Common myeloid progenitor, CD34-positive (primary cell): ENCODE measurements around the gene CHST1.

Experiments
- CTCF ChIA-PET: fragments of 350-600 bp; sonication (Branson Sonifier 250); formaldehyde crosslinking; loops from one replicate; lab custom pipeline; 2021; ENCODE audit warnings: antibody characterized with exemption; lab: Charles Lee
- POLR2A ChIA-PET: fragments of 350-600 bp; sonication (Branson Sonifier 250); formaldehyde crosslinking; loops from one replicate; lab custom pipeline; 2021; ENCODE audit warnings: antibody characterized with exemption; lab: Charles Lee
- DNase-seq, 3 donors: peaks; one replicate each; pipeline versions ENCODE4 v3.0.0 to v3.0.0-alpha.2; 2013
- H3K27ac ChIP-seq, 2 experiments: 1 replicate in 1 of 2; 2 replicates in 1 of 2; pipeline ENCODE4 v1.7.0; 2013; ENCODE audit warnings: inconsistent platforms in 2 of 2, low read length in 2 of 2, mild to moderate bottlenecking in 2 of 2, low read depth in 1 of 2, moderate library complexity in 1 of 2; ENCODE audit not compliant: severe bottlenecking in 2 of 2, insufficient read depth in 1 of 2, poor library complexity in 1 of 2
- H3K27me3 ChIP-seq, 5 experiments: replicated peaks in 2 of 5; 1 replicate in 3 of 5; 2 replicates in 2 of 5; pipeline versions ENCODE4 v1.6.1 to v1.7.0; 2013; ENCODE audit warnings: low read length in 4 of 5, mild to moderate bottlenecking in 2 of 5, moderate library complexity in 2 of 5, inconsistent platforms in 1 of 5; ENCODE audit not compliant: insufficient read depth in 5 of 5, control insufficient read depth in 4 of 5
- H3K36me3 ChIP-seq, 4 experiments: 1 replicate in 2 of 4; 2 replicates in 2 of 4; pipeline versions ENCODE4 v1.6.1 to v1.7.0; 2013; ENCODE audit warnings: low read length in 3 of 4, control low read depth in 1 of 4, mild to moderate bottlenecking in 1 of 4; ENCODE audit not compliant: control insufficient read depth in 4 of 4, insufficient read depth in 4 of 4
- H3K4me1 ChIP-seq, 4 experiments: 1 replicate in 3 of 4; 2 replicates in 1 of 4; pipeline versions ENCODE4 v1.6.1 to v1.7.1; 2013; ENCODE audit warnings: low read length in 3 of 4, mild to moderate bottlenecking in 3 of 4, control low read depth in 1 of 4, inconsistent platforms in 1 of 4, moderate library complexity in 1 of 4; ENCODE audit not compliant: control insufficient read depth in 4 of 4, insufficient read depth in 4 of 4; ENCODE audit errors: control extremely low read depth in 1 of 4
- H3K4me3 ChIP-seq, 7 experiments: 1 replicate in 4 of 7; 2 replicates in 3 of 7; pipeline versions ENCODE4 v1.5.1 to v1.7.0; 2013; ENCODE audit warnings: mild to moderate bottlenecking in 7 of 7, low read length in 6 of 7, moderate library complexity in 6 of 7, inconsistent platforms in 2 of 7, low read depth in 2 of 7, control low read depth in 1 of 7; ENCODE audit not compliant: insufficient read depth in 4 of 7, control insufficient read depth in 1 of 7; ENCODE audit errors: extremely low read depth in 1 of 7
- H3K9me3 ChIP-seq, 5 experiments: 1 replicate in 4 of 5; 2 replicates in 1 of 5; pipeline versions ENCODE4 v1.6.1 to v1.7.1; 2013; ENCODE audit warnings: low read length in 4 of 5, mild to moderate bottlenecking in 2 of 5, inconsistent platforms in 1 of 5, low read depth in 1 of 5, moderate library complexity in 1 of 5; ENCODE audit not compliant: control insufficient read depth in 4 of 5, insufficient read depth in 2 of 5; ENCODE audit errors: control extremely low read depth in 1 of 5
- WGBS: methylation state at CpG from one replicate; pipeline ENCODE4 v1.1.5; 2013; ENCODE audit not compliant: insufficient coverage; 5-methylcytosine and 5-hydroxymethylcytosine counted together

The CHST1 gene

GRCh38 chr11:45649544-45650165 is 15.8 kb downstream of the CHST1 start:
- Histone ChIP-seq H3K9me3 (peaks cover 0 to 8% (median 0%) of the 10 kb centered on the region in 5 experiments), H3K4me3 (no peak overlapping the region), H3K27ac (no peak overlapping the region), H3K27me3 (peaks cover 2 to 67% (median 23%) of the 10 kb centered on the region in 5 experiments), H3K4me1 (no peaks in the 10 kb centered on the region), H3K36me3 (no peaks in the 10 kb centered on the region)
- WGBS = 90% methylated on average over 47 of the region's 49 CpGs
- CTCF ChIA-PET = no interaction called here
- no peak for DNase-seq
- POLR2A ChIA-PET = no interaction called here

- H3K9me3 ChIP-seq = peaks cover 0 to 8% (median 0%) of the 10 kb centered on the region in 5 experiments
- DNase-seq = no peak
- no peak overlapping the region for H3K4me3 ChIP-seq
- WGBS = 89% methylated on average over 8 of the region's 9 CpGs
- ChIA-PET CTCF (interaction anchor here (1.0 kb wide), 1 partner anchor 9 kb away, joined by 4 read pairs; no protein-coding TSS in a partner anchor), POLR2A (no interaction called here)
- no peaks in the 10 kb centered on the region for H3K36me3 ChIP-seq
- H3K27ac ChIP-seq = no peak overlapping the region
- no peaks in the 10 kb centered on the region for H3K4me1 ChIP-seq
- peaks cover 2 to 67% (median 23%) of the 10 kb centered on the region in 5 experiments for H3K27me3 ChIP-seq
Observed at GRCh38 chr11:45648931-45649330, 16.5 kb downstream of the CHST1 start.

- H3K36me3 ChIP-seq = no peaks in the 10 kb centered on the region
- 33% methylated on average over 1 of the region's 1 CpG for WGBS
- H3K27ac ChIP-seq = no peak overlapping the region
- peaks cover 0 to 3% (median 0%) of the 10 kb centered on the region in 4 experiments for H3K4me1 ChIP-seq
- H3K9me3 ChIP-seq = peaks cover 0 to 8% (median 0%) of the 10 kb centered on the region in 5 experiments
- no peak for DNase-seq
- H3K27me3 ChIP-seq = peaks cover 2 to 75% (median 23%) of the 10 kb centered on the region in 5 experiments
- ChIA-PET POLR2A (no interaction called here), CTCF (interaction anchor here (1.3 kb wide), 1 partner anchor 124 kb away, joined by 4 read pairs; no protein-coding TSS in a partner anchor)
- H3K4me3 ChIP-seq = no peak overlapping the region
Observed at GRCh38 chr11:45647786-45648185, 17.6 kb downstream of the CHST1 start.

- POLR2A ChIA-PET = no interaction called here
- Histone ChIP-seq H3K36me3 (no peaks in the 10 kb centered on the region), H3K9me3 (peaks cover 0 to 8% (median 0%) of the 10 kb centered on the region in 5 experiments), H3K4me3 (no peak overlapping the region), H3K4me1 (peaks cover 0 to 3% (median 0%) of the 10 kb centered on the region in 4 experiments), H3K27me3 (peaks cover 4 to 74% (median 24%) of the 10 kb centered on the region in 5 experiments), H3K27ac (no peak overlapping the region)
- DNase-seq = no peak
- 94% methylated on average over 2 of the region's 3 CpGs for WGBS
- CTCF ChIA-PET = interaction anchor here (1.3 kb wide), 1 partner anchor 124 kb away, joined by 4 read pairs; no protein-coding TSS in a partner anchor
Observed at GRCh38 chr11:45647329-45647728, 18.1 kb downstream of the CHST1 start.

GRCh38 chr11:45646275-45646927 is 19.0 kb downstream of the CHST1 start:
- 89% methylated on average over 1 of the region's 1 CpG for WGBS
- POLR2A ChIA-PET = no interaction called here
- CTCF ChIA-PET = interaction anchor here (0.9 to 2.5 kb wide), 2 partner anchors 8 to 10 kb away, joined by 3 to 12 read pairs; no protein-coding TSS in a partner anchor

GRCh38 chr11:45644981-45645889 is 20.2 kb downstream of the CHST1 start:
- POLR2A ChIA-PET = no interaction called here
- CTCF ChIA-PET = interaction anchor here (1.0 to 2.5 kb wide), 2 partner anchors 9 to 11 kb away, joined by 3 to 12 read pairs; no protein-coding TSS in a partner anchor
- 94% methylated on average over 9 of the region's 10 CpGs for WGBS

More at GRCh38 chr11:45646275-45646927, 19.0 kb downstream of the CHST1 start:
- H3K27me3 ChIP-seq = peaks cover 5 to 66% (median 21%) of the 10 kb centered on the region in 5 experiments
- no peak overlapping the region for H3K27ac ChIP-seq
- no peaks in the 10 kb centered on the region for H3K36me3 ChIP-seq
- peaks cover 0 to 3% (median 0%) of the 10 kb centered on the region in 4 experiments for H3K4me1 ChIP-seq
- no peak overlapping the region for H3K4me3 ChIP-seq
- peak in 2 of 3 donors; percentile 34 to 44 for DNase-seq
- peaks cover 0 to 8% (median 0%) of the 10 kb centered on the region in 5 experiments for H3K9me3 ChIP-seq

More at GRCh38 chr11:45644981-45645889, 20.2 kb downstream of the CHST1 start:
- DNase-seq = no peak
- Histone ChIP-seq H3K9me3 (peaks cover 0 to 8% (median 0%) of the 10 kb centered on the region in 5 experiments), H3K4me1 (peaks cover 0 to 3% (median 0%) of the 10 kb centered on the region in 4 experiments), H3K4me3 (no peak overlapping the region), H3K36me3 (no peaks in the 10 kb centered on the region), H3K27me3 (peaks cover 5 to 55% (median 16%) of the 10 kb centered on the region in 5 experiments), H3K27ac (no peak overlapping the region)
